ENCODE measurements around the gene PDZD2.
"Not testable (repeated sequence)": the region's sequence is repeated elsewhere in the genome, so short reads cannot be mapped to it uniquely, and the experiment has no call there.

Gene PDZD2

GRCh38 chr5:31757806-31758205 is 118.9 kb downstream of the PDZD2 start:
- no peaks in the 10 kb centered on the region for H3K9me3 ChIP-seq (ENCODE audit: severe bottlenecking)
- H3K27me3 ChIP-seq (ENCODE audit: insufficient read depth, poor library complexity, severe bottlenecking): peaks cover 11% of the 10 kb centered on the region
- no peak overlapping the region for H3K4me3 ChIP-seq (ENCODE audit: severe bottlenecking)
- H3K4me1 ChIP-seq (ENCODE audit: insufficient read depth, poor library complexity, severe bottlenecking): no peaks in the 10 kb centered on the region
- ATAC-seq (ENCODE audit: low read depth): no peak; the same call in 2 of the 3 replicates
- no peak overlapping the region for H3K27ac ChIP-seq (ENCODE audit: poor library complexity, severe bottlenecking)
- TF ChIP-seq CTCF (IDR thresholded peaks at IDR 0.05; ENCODE audit: poor library complexity, severe bottlenecking): no peak
- no peaks in the 10 kb centered on the region for H3K36me3 ChIP-seq (ENCODE audit: low read depth)
- DNase-seq (ENCODE audit: low spot score): no peak

- peaks cover 11% of the 10 kb centered on the region for H3K27me3 ChIP-seq (ENCODE audit: insufficient read depth, poor library complexity, severe bottlenecking)
- DNase-seq (ENCODE audit: low spot score): no peak
- no peaks in the 10 kb centered on the region for H3K36me3 ChIP-seq (ENCODE audit: low read depth)
- no peaks in the 10 kb centered on the region for H3K9me3 ChIP-seq (ENCODE audit: severe bottlenecking)
- no peak for ATAC-seq (ENCODE audit: low read depth)
- H3K4me1 ChIP-seq (ENCODE audit: insufficient read depth, poor library complexity, severe bottlenecking): no peaks in the 10 kb centered on the region
- H3K4me3 ChIP-seq (ENCODE audit: severe bottlenecking): no peak overlapping the region
- H3K27ac ChIP-seq (ENCODE audit: poor library complexity, severe bottlenecking): no peak overlapping the region
- no peak for TF ChIP-seq CTCF (IDR thresholded peaks at IDR 0.05; ENCODE audit: poor library complexity, severe bottlenecking)
These were observed 120.0 kb downstream of the PDZD2 start for GRCh38 chr5:31758803-31759425.

DNA sequence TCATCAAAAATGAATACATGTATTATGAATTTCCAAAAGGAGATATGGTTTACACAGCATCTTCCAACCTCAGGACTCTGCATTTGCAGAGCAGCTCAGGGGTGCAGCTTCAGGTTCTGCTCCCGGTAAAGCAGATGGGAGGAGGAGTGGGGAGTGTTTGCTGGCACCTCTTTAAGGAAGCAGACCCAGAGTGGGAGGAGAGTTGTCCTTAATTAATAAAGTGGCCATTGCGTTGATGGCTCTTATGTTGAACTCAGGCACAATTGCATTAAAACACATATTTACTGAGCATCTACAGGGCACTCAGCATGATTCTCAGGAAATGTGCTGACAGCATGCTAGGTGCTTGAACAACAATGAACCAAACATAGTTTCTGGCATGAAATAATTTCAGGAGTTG is 121.0 kb downstream of the PDZD2 start:
- DNase-seq (ENCODE audit: low spot score): no peak
- no peaks in the 10 kb centered on the region for H3K36me3 ChIP-seq (ENCODE audit: low read depth)
- H3K9me3 ChIP-seq (ENCODE audit: severe bottlenecking): no peaks in the 10 kb centered on the region
- TF ChIP-seq CTCF (IDR thresholded peaks at IDR 0.05; ENCODE audit: poor library complexity, severe bottlenecking): no peak
- peaks cover 11% of the 10 kb centered on the region for H3K27me3 ChIP-seq (ENCODE audit: insufficient read depth, poor library complexity, severe bottlenecking)
- no peak for ATAC-seq (ENCODE audit: low read depth)
- H3K4me1 ChIP-seq (ENCODE audit: insufficient read depth, poor library complexity, severe bottlenecking): no peaks in the 10 kb centered on the region
- H3K27ac ChIP-seq (ENCODE audit: poor library complexity, severe bottlenecking): no peak overlapping the region
- H3K4me3 ChIP-seq (ENCODE audit: severe bottlenecking): no peak overlapping the region

- no peak overlapping the region for H3K4me3 ChIP-seq (ENCODE audit: severe bottlenecking)
- TF ChIP-seq CTCF (IDR thresholded peaks at IDR 0.05; ENCODE audit: poor library complexity, severe bottlenecking): no peak
- no peak overlapping the region for H3K27ac ChIP-seq (ENCODE audit: poor library complexity, severe bottlenecking)
- no peaks in the 10 kb centered on the region for H3K36me3 ChIP-seq (ENCODE audit: low read depth)
- H3K4me1 ChIP-seq (ENCODE audit: insufficient read depth, poor library complexity, severe bottlenecking): no peaks in the 10 kb centered on the region
- peaks cover 11% of the 10 kb centered on the region for H3K27me3 ChIP-seq (ENCODE audit: insufficient read depth, poor library complexity, severe bottlenecking)
- no peaks in the 10 kb centered on the region for H3K9me3 ChIP-seq (ENCODE audit: severe bottlenecking)
- ATAC-seq (ENCODE audit: low read depth) (no peak), DNase-seq (ENCODE audit: low spot score) (no peak)
These were observed 122.9 kb downstream of the PDZD2 start for GRCh38 chr5:31761877-31762276.

GRCh38 chr5:31763424-31763823 is 124.5 kb downstream of the PDZD2 start:
- Histone ChIP-seq H3K27me3 (ENCODE audit: insufficient read depth, poor library complexity, severe bottlenecking) (peaks cover 8% of the 10 kb centered on the region), H3K4me1 (ENCODE audit: insufficient read depth, poor library complexity, severe bottlenecking) (no peaks in the 10 kb centered on the region), H3K9me3 (ENCODE audit: severe bottlenecking) (no peaks in the 10 kb centered on the region), H3K27ac (ENCODE audit: poor library complexity, severe bottlenecking) (no peak overlapping the region), H3K4me3 (ENCODE audit: severe bottlenecking) (no peak overlapping the region), H3K36me3 (ENCODE audit: low read depth) (no peaks in the 10 kb centered on the region)
- ATAC-seq (ENCODE audit: low read depth) (no peak), DNase-seq (ENCODE audit: low spot score) (no peak)
- TF ChIP-seq CTCF (IDR thresholded peaks at IDR 0.05; ENCODE audit: poor library complexity, severe bottlenecking): no peak

GRCh38 chr5:31764687-31765086 is 125.8 kb downstream of the PDZD2 start:
- not testable (repeated sequence) for H3K27me3 ChIP-seq (ENCODE audit: insufficient read depth, poor library complexity, severe bottlenecking); H3K27ac ChIP-seq (ENCODE audit: poor library complexity, severe bottlenecking); ATAC-seq (ENCODE audit: low read depth); H3K36me3 ChIP-seq (ENCODE audit: low read depth); H3K4me1 ChIP-seq (ENCODE audit: insufficient read depth, poor library complexity, severe bottlenecking); DNase-seq (ENCODE audit: low spot score); H3K4me3 ChIP-seq (ENCODE audit: severe bottlenecking); H3K9me3 ChIP-seq (ENCODE audit: severe bottlenecking)

All from RWPE2 (cell line).